ENCODE data around the gene GNPDA1. TPM values are rescaled to one million over a fixed set of nuclear protein-coding genes. Genes with fewer than 3 reads are reported as not detected.

GNPDA1 gene
- total and polyA plus RNA-seq, 9 of the 15 experiments (the other 6 are each of a cell fraction or from before 2014, with no cell fraction given) = 14.1 to 145 (median 52.2) TPM

DNA sequence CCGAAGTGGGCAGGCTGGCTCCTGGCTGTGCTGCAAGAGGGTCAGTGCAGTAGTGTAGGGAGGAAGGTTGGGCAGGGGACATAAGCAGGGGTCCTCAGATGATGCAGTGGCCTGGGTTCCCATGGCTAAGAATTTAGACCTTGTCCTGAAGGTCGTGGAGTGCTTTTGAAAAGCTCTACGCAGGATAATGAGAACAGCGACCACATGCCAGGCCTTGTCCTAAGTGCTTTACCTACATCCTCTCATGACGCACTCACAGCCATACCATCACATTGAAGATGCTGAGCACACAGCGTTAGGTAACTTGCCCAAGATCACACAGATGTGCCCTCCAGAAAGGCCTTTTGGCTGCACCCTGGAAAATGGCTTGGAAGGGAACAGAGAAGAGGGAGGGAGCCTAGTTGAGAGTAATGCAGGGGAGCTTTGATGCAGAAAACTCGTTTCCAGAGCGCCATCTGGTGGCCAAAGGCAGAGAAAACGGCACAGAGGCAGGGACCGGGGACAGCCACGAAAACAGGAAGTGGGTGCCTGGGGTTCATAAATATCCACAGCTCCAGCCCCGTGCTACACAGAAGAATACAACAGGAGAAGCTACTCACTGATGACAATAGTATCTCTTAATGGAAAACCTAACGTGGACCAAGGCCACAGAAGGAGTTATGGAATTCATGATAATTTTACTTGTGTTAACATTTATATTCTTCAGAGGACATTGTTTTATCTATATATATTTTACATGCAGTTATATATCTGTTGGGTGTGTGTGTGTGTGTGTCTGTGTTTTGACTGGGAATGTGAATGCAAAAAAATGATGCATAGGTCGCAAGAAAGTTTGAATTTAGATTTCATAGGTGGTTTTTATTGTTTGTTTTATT, 52.1 kb downstream of the GNPDA1 start (continued):
- 0 out of 2 replicates have a peak, but pooled peaks have one; percentile 60 for TF ChIP-seq XRCC5 (IDR thresholded peaks at IDR 0.05; ENCODE audit: low read depth, low read length)
- no peak for TF ChIP-seq PML (IDR thresholded peaks at IDR 0.05; ENCODE audit: low read length)
- no peak for TF ChIP-seq ZNF347 (CRISPR knock-in tag; IDR thresholded peaks at IDR 0.05; ENCODE audit: low read depth)
- peak; percentile 48; the same call in 1 of the 2 replicates for TF ChIP-seq SOX6 (IDR thresholded peaks at IDR 0.05)
- peak; percentile 49; the same call in 1 of the 2 replicates for TF ChIP-seq ZBTB40 (IDR thresholded peaks at IDR 0.05)
- TF ChIP-seq ZBTB40 (CRISPR knock-in tag; IDR thresholded peaks at IDR 0.05) = no peak
- TF ChIP-seq TBL1XR1 (IDR thresholded peaks at IDR 0.05; ENCODE audit: low read length in 2 of 2) = 0 out of 4 replicates have a peak, but pooled peaks of 1 of the 2 experiments have one; percentile 32
- no peak for TF ChIP-seq PATZ1 (CRISPR knock-in tag; IDR thresholded peaks at IDR 0.05; ENCODE audit: borderline replicate concordance)
- TF ChIP-seq ZBTB17 (CRISPR knock-in tag; IDR thresholded peaks at IDR 0.05) = 0 out of 2 replicates have a peak, but pooled peaks have one; percentile 27
- no peak for TF ChIP-seq SRSF3 (IDR thresholded peaks at IDR 0.05; ENCODE audit: insufficient read depth, low read length)
- TF ChIP-seq SMARCE1 (IDR thresholded peaks at IDR 0.05) = no peak; the same call in 1 of the 2 replicates
- no peak for TF ChIP-seq ESRRB (CRISPR knock-in tag; IDR thresholded peaks at IDR 0.05; ENCODE audit: borderline replicate concordance)
- TF ChIP-seq ZNF41 (CRISPR knock-in tag; conservative IDR thresholded peaks at IDR 0.05) = no peak
- peak; percentile 22 to 67; a peak in 2 of 4 replicates for TF ChIP-seq MAZ (CRISPR knock-in tag; conservative IDR thresholded peaks at IDR 0.05 in 1 of 2, IDR thresholded peaks at IDR 0.05 in 1 of 2)
- no peak for TF ChIP-seq ZNF511 (CRISPR knock-in tag; IDR thresholded peaks at IDR 0.05)
- peak; percentile 22; the same call in 1 of the 2 replicates for TF ChIP-seq HDAC2 (IDR thresholded peaks at IDR 0.05)
